ENCODE data around the gene ZNF514. TPM values are rescaled to one million over a fixed set of nuclear protein-coding genes. Genes with fewer than 3 reads are reported as not detected.

ZNF514 gene
- total RNA-seq, 1 experiment from 2014 or later, result 20.0 TPM

GRCh38 chr2:95121093-95121406, 38.6 kb downstream of the ZNF514 start:
- H3K9me3 ChIP-seq, result no peaks in the 10 kb centered on the region
- peaks cover 10% of the 10 kb centered on the region for H3K36me3 Mint-ChIP-seq (ENCODE audit: insufficient read depth, unreplicated experiment)
- intact Hi-C loops (cut with micrococcal nuclease; ENCODE audit: unreplicated experiment), result loop anchor here (1.0 kb wide), 1 partner anchor 86 kb away; the partner anchor contains the start of gene ZNF892
- peaks cover 15% of the 10 kb centered on the region for H3K4me1 Mint-ChIP-seq (ENCODE audit: low read depth, unreplicated experiment)
- POLR2A ChIA-PET, result interaction anchor here (0.6 kb wide), 1 partner anchor 20 kb away, joined by 10 read pairs; no protein-coding TSS in a partner anchor
- no peaks in the 10 kb centered on the region; the same call in 1 of the 2 replicates for H3K36me3 ChIP-seq (ENCODE audit: control insufficient read depth, insufficient read depth, low read length)
- BruUV-seq (replicated peaks), result no TSS peak
- peak overlapping the region; percentile 73 for H3K4me3 ChIP-seq (ENCODE audit: low read depth, low read length)
- peaks cover 7% of the 10 kb centered on the region for H3K9me3 Mint-ChIP-seq (ENCODE audit: unreplicated experiment)
- H3K4me3 Mint-ChIP-seq (ENCODE audit: unreplicated experiment), result peak overlapping the region; percentile 93
- H3K27me3 Mint-ChIP-seq (ENCODE audit: insufficient read depth, unreplicated experiment), result no peaks in the 10 kb centered on the region
- peak overlapping the region; percentile 95 for H3K27ac Mint-ChIP-seq (ENCODE audit: unreplicated experiment)
- H3K27me3 ChIP-seq (replicated peaks; ENCODE audit: control insufficient read depth, insufficient read depth, low read length), result no peaks in the 10 kb centered on the region
- H3K4me1 ChIP-seq, result peaks cover 6% of the 10 kb centered on the region; the same call in 1 of the 2 replicates
- no peak for TF ChIP-seq CTCF (IDR thresholded peaks at IDR 0.05; ENCODE audit: insufficient read depth in 1 of 2, low read depth in 1 of 2, low read length in 1 of 2, severe bottlenecking in 1 of 2, unreplicated experiment in 1 of 2)
- CTCF ChIA-PET, result interaction anchor here (0.9 to 2.0 kb wide), 2 partner anchors 44 to 45 kb away, joined by 3 to 12 read pairs; partner anchors contain the start of gene ZNF2
- no peak for DNase-seq

GRCh38 chr2:95115418-95115817, 44.2 kb downstream of the ZNF514 start:
- BruUV-seq (replicated peaks), result no TSS peak
- Mint-ChIP-seq H3K27ac (ENCODE audit: unreplicated experiment) (no peak overlapping the region), H3K36me3 (ENCODE audit: insufficient read depth, unreplicated experiment) (peaks cover 42% of the 10 kb centered on the region), H3K9me3 (ENCODE audit: unreplicated experiment) (no peaks in the 10 kb centered on the region), H3K4me1 (ENCODE audit: low read depth, unreplicated experiment) (peaks cover 15% of the 10 kb centered on the region), H3K27me3 (ENCODE audit: insufficient read depth, unreplicated experiment) (no peaks in the 10 kb centered on the region), H3K4me3 (ENCODE audit: unreplicated experiment) (no peak overlapping the region)
- H3K36me3 ChIP-seq (ENCODE audit: control insufficient read depth, insufficient read depth, low read length), result no peaks in the 10 kb centered on the region
- intact Hi-C loops (cut with micrococcal nuclease; ENCODE audit: unreplicated experiment), result loop anchor here (1.0 kb wide), 2 partner anchors 39 to 93 kb away; no protein-coding TSS in a partner anchor
- no peaks in the 10 kb centered on the region for H3K27me3 ChIP-seq (replicated peaks; ENCODE audit: control insufficient read depth, insufficient read depth, low read length)
- peak; percentile 59 to 87 for TF ChIP-seq CTCF (IDR thresholded peaks at IDR 0.05; ENCODE audit: insufficient read depth in 1 of 2, low read depth in 1 of 2, low read length in 1 of 2, severe bottlenecking in 1 of 2, unreplicated experiment in 1 of 2)
- H3K9me3 ChIP-seq, result no peaks in the 10 kb centered on the region
- peaks cover 6% of the 10 kb centered on the region; the same call in 1 of the 2 replicates for H3K4me1 ChIP-seq
- ChIA-PET POLR2A (interaction anchor here (0.7 kb wide), 1 partner anchor 129 kb away, joined by 7 read pairs; no protein-coding TSS in a partner anchor), CTCF (interaction anchor here (0.6 to 1.1 kb wide), 8 partner anchors 37 to 242 kb away, joined by 3 to 11 read pairs (median 4); no protein-coding TSS in a partner anchor)
- DNase-seq, result peak; percentile 79
- H3K4me3 ChIP-seq (ENCODE audit: low read depth, low read length), result no peak overlapping the region

- POLR2A ChIA-PET, result no interaction called here
These were observed 46.2 kb downstream of the ZNF514 start for GRCh38 chr2:95113464-95113863.

More at GRCh38 chr2:95113464-95113863, 46.2 kb downstream of the ZNF514 start:
- BruUV-seq (replicated peaks), result no TSS peak
- CTCF ChIA-PET, result no interaction called here
- Mint-ChIP-seq H3K4me1 (ENCODE audit: low read depth, unreplicated experiment) (peaks cover 5% of the 10 kb centered on the region), H3K27me3 (ENCODE audit: insufficient read depth, unreplicated experiment) (no peaks in the 10 kb centered on the region), H3K4me3 (ENCODE audit: unreplicated experiment) (no peak overlapping the region), H3K36me3 (ENCODE audit: insufficient read depth, unreplicated experiment) (peaks cover 59% of the 10 kb centered on the region), H3K27ac (ENCODE audit: unreplicated experiment) (no peak overlapping the region), H3K9me3 (ENCODE audit: unreplicated experiment) (no peaks in the 10 kb centered on the region)
- no peak for TF ChIP-seq CTCF (IDR thresholded peaks at IDR 0.05; ENCODE audit: insufficient read depth in 1 of 2, low read depth in 1 of 2, low read length in 1 of 2, severe bottlenecking in 1 of 2, unreplicated experiment in 1 of 2)
- no peak for DNase-seq
- H3K9me3 ChIP-seq, result no peaks in the 10 kb centered on the region
- peaks cover 2% of the 10 kb centered on the region; the same call in 1 of the 2 replicates for H3K36me3 ChIP-seq (ENCODE audit: control insufficient read depth, insufficient read depth, low read length)
- no peak overlapping the region for H3K4me3 ChIP-seq (ENCODE audit: low read depth, low read length)
- H3K4me1 ChIP-seq, result no peaks in the 10 kb centered on the region
- intact Hi-C loops (cut with micrococcal nuclease; ENCODE audit: unreplicated experiment), result no loop called here
- no peaks in the 10 kb centered on the region for H3K27me3 ChIP-seq (replicated peaks; ENCODE audit: control insufficient read depth, insufficient read depth, low read length)

Measured in Caco-2 (cell line).